Adrenal gland (tissue), 5 donors: ENCODE measurements around the gene SPAG6.

Source experiments
- POLR2A ChIP-seq, 2 donors: fragments of 450-650 bp; IDR thresholded peaks; one replicate each; pipeline ENCODE4 v1.6.1; 2017; ENCODE audit warnings: antibody characterized with exemption in 2 of 2, mild to moderate bottlenecking in 2 of 2, moderate library complexity in 1 of 2
- TF ChIP-seq, protein P1 (sequence below), 6 experiments: fragments of 450-650 bp in 4 of 6; fragments of 200-600 bp in 2 of 6; sonication (generic) in 1 of 6; IDR thresholded peaks; 1 replicate in 5 of 6; 2 replicates in 1 of 6; pipeline versions ENCODE4 v1.5.1 to v1.8.0; 2016 to 2021; ENCODE audit warnings: antibody characterized with exemption in 6 of 6, mild to moderate bottlenecking in 2 of 6, moderate library complexity in 1 of 6
- donor health status: DM: no; HTN: no; CAD: no.

DNA sequence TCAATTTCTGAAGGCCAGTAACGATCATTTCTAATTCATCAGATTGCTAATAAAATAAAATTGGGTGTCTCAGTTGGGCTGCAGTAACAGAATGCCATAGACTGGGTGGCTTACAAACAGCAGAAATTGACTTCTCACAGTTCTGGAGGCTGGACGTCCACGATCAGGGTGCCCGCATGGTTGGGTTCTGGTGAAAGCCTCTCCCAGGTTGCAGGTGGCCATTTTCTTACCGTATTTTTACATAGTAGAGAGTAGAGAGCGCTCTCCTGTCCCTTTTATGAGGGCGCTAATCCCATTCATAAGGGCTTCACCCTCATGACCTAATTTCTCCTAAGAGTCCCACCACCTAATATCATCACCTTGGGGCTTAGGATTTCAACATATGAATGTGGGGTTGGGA is 106.0 kb downstream of the SPAG6 start:
- TF ChIP-seq, protein P1, sequence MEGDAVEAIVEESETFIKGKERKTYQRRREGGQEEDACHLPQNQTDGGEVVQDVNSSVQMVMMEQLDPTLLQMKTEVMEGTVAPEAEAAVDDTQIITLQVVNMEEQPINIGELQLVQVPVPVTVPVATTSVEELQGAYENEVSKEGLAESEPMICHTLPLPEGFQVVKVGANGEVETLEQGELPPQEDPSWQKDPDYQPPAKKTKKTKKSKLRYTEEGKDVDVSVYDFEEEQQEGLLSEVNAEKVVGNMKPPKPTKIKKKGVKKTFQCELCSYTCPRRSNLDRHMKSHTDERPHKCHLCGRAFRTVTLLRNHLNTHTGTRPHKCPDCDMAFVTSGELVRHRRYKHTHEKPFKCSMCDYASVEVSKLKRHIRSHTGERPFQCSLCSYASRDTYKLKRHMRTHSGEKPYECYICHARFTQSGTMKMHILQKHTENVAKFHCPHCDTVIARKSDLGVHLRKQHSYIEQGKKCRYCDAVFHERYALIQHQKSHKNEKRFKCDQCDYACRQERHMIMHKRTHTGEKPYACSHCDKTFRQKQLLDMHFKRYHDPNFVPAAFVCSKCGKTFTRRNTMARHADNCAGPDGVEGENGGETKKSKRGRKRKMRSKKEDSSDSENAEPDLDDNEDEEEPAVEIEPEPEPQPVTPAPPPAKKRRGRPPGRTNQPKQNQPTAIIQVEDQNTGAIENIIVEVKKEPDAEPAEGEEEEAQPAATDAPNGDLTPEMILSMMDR (IDR thresholded peaks at IDR 0.05) = no peak
- TF ChIP-seq POLR2A (IDR thresholded peaks at IDR 0.05) = no peak
